B cell (primary cell): ENCODE data around the gene NEK5. TPM values are rescaled to one million over a fixed set of nuclear protein-coding genes. Genes with fewer than 3 reads are reported as not detected.
"Not testable (repeated sequence)": the region's sequence is repeated elsewhere in the genome, so short reads cannot be mapped to it uniquely, and the experiment has no call there.

Experiments used
- ATAC-seq: fragments of 200-7000 bp; cut with Tn5 transposase; one replicate; pipeline ENCODE4 v1.10.0; 2021; ENCODE audit warnings: low read depth, mild to moderate bottlenecking, moderate number of reproducible peaks, moderate library complexity
- CTCF ChIA-PET: fragments of 350-600 bp; sonication (Branson Sonifier 250); formaldehyde crosslinking; loops from one replicate; lab custom pipeline; 2021; ENCODE audit warnings: antibody characterized with exemption, inconsistent platforms; lab: Charles Lee
- POLR2A ChIA-PET: fragments of 350-600 bp; sonication (Branson Sonifier 250); formaldehyde crosslinking; loops from one replicate; lab custom pipeline; 2021; ENCODE audit warnings: antibody characterized with exemption; lab: Charles Lee
- DNase-seq: peaks from one replicate; pipeline ENCODE4 v3.0.0; 2013
- H2AFZ ChIP-seq: 2 replicates; pipeline ENCODE4 v1.6.1; 2012; ENCODE audit warnings: mild to moderate bottlenecking, low read depth, low read length; ENCODE audit not compliant: insufficient read depth, poor library complexity, severe bottlenecking
- H3K27ac ChIP-seq, 2 donors: 1 replicate in 1 of 2; 2 replicates in 1 of 2; pipeline ENCODE4 v1.5.1; 2012 to 2013; ENCODE audit warnings: low read length in 2 of 2, mild to moderate bottlenecking in 2 of 2, moderate library complexity in 1 of 2
- H3K27me3 ChIP-seq, 4 experiments: fragments of 200-600 bp in 1 of 4; sonication (generic) in 1 of 4; replicated peaks in 1 of 4; 1 replicate in 2 of 4; 2 replicates in 2 of 4; pipeline versions ENCODE4 v1.6.1 to v1.7.0; 2013 to 2016; ENCODE audit warnings: low read length in 3 of 4, mild to moderate bottlenecking in 2 of 4, mixed read lengths in 1 of 4, moderate library complexity in 1 of 4; ENCODE audit not compliant: insufficient read depth in 4 of 4, control insufficient read depth in 3 of 4; ENCODE audit errors: control extremely low read depth in 1 of 4
- H3K36me3 ChIP-seq, 2 experiments: replicated peaks in 1 of 2; 1 replicate in 1 of 2; 2 replicates in 1 of 2; pipeline versions ENCODE4 v1.6.1 to v1.7.1; 2013; ENCODE audit warnings: low read length in 1 of 2; ENCODE audit not compliant: insufficient read depth in 2 of 2, control insufficient read depth in 1 of 2; ENCODE audit errors: control extremely low read depth in 1 of 2, extremely low read depth in 1 of 2
- H3K4me1 ChIP-seq, 2 donors: fragments of 200-600 bp in 1 of 2; sonication (generic) in 1 of 2; 1 replicate in 1 of 2; 2 replicates in 1 of 2; pipeline versions ENCODE4 v1.5.1 to v1.6.1; 2013 to 2017; ENCODE audit warnings: low read length in 2 of 2; ENCODE audit not compliant: control insufficient read depth in 2 of 2, insufficient read depth in 2 of 2
- H3K4me2 ChIP-seq: replicated peaks from 2 replicates; pipeline ENCODE3; 2012; ENCODE audit warnings: mild to moderate bottlenecking, low read depth, low read length; ENCODE audit not compliant: poor library complexity, severe bottlenecking
- H3K4me3 ChIP-seq, 5 experiments: fragments of 200-600 bp in 1 of 5; sonication (generic) in 1 of 5; 1 replicate in 3 of 5; 2 replicates in 2 of 5; pipeline versions ENCODE4 v1.5.1 to v1.7.0; 2011 to 2016; ENCODE audit warnings: low read length in 4 of 5, mild to moderate bottlenecking in 4 of 5, low read depth in 2 of 5, control low read depth in 1 of 5, moderate library complexity in 1 of 5; ENCODE audit not compliant: insufficient read depth in 1 of 5; ENCODE audit errors: control extremely low read depth in 1 of 5, extremely low read depth in 1 of 5
- H3K79me2 ChIP-seq: fragments of 200-600 bp; sonication (generic); one replicate; pipeline ENCODE4 v1.6.0; 2016; ENCODE audit warnings: low read length; ENCODE audit not compliant: control insufficient read depth, insufficient read depth
- H3K9ac ChIP-seq: fragments of 200-600 bp; sonication (generic); 2 replicates; pipeline ENCODE4 v1.6.1; 2017; ENCODE audit warnings: mild to moderate bottlenecking, low read length, moderate library complexity
- H3K9me3 ChIP-seq, 3 donors: one replicate each; pipeline versions ENCODE4 v1.6.1 to v1.7.1; 2013; ENCODE audit warnings: low read length in 2 of 3; ENCODE audit not compliant: control insufficient read depth in 2 of 3, insufficient read depth in 1 of 3; ENCODE audit errors: control extremely low read depth in 1 of 3
- H4K20me1 ChIP-seq: 2 replicates; pipeline ENCODE4 v1.6.0; 2012; ENCODE audit warnings: mild to moderate bottlenecking, low read length; ENCODE audit not compliant: insufficient read depth, control insufficient read depth, poor library complexity, severe bottlenecking
- H3K27ac Mint-ChIP-seq: one replicate; pipeline ENCODE4 v1.8.0; 2021; ENCODE audit warnings: mixed read lengths
- H3K27me3 Mint-ChIP-seq: one replicate; pipeline ENCODE4 v1.8.0; 2021; ENCODE audit warnings: mixed read lengths
- H3K4me1 Mint-ChIP-seq: one replicate; pipeline ENCODE4 v1.8.0; 2021; ENCODE audit warnings: mixed read lengths
- H3K4me3 Mint-ChIP-seq: one replicate; pipeline ENCODE4 v1.8.0; 2021; ENCODE audit warnings: mixed read lengths
- H3K9me3 Mint-ChIP-seq: one replicate; pipeline ENCODE4 v1.8.0; 2022; ENCODE audit warnings: mixed read lengths; ENCODE audit not compliant: insufficient read depth
- CTCF ChIP-seq: fragments of 200-600 bp; IDR thresholded peaks from one replicate; pipeline ENCODE4 v1.8.0; 2022; ENCODE audit warnings: antibody characterized with exemption, mild to moderate bottlenecking
- EZH2 ChIP-seq: IDR thresholded peaks from 2 replicates; pipeline ENCODE4 v1.6.1; 2012; ENCODE audit warnings: borderline replicate concordance, low read depth, mild to moderate bottlenecking, moderate library complexity, low read length; ENCODE audit not compliant: insufficient read depth, poor library complexity, severe bottlenecking
- WGBS: methylation state at CpG from one replicate; pipeline ENCODE4 v1.1.5; 2013; ENCODE audit warnings: missing lambda C conversion rate; ENCODE audit not compliant: insufficient coverage; 5-methylcytosine and 5-hydroxymethylcytosine counted together
- intact Hi-C: fragments of 100-400 bp; cut with micrococcal nuclease; formaldehyde crosslinking; loops from one replicate; pipeline ENCODE4 v1.10.0; 2022
- polyA plus RNA-seq: library from polyadenylated mRNA; depleted of rRNA; stranded (reverse); fragments of >200 nt; gene quantifications from 2 replicates; pipeline ENCODE4 v1.2.3, GENCODE V29; 2012
- total RNA-seq, 2 donors: library from RNA; stranded (reverse); fragments of 120-200 nt in 1 of 2; gene quantifications; 1 replicate in 1 of 2; 2 replicates in 1 of 2; pipeline versions ENCODE4 v1.2.3 to v1.2.4, GENCODE V29; 2013 to 2022

Gene NEK5
- total and polyA plus RNA-seq, 2 donors (not counting 1 experiment from before 2014, with no cell fraction given): not detected

- no peaks in the 10 kb centered on the region for H3K79me2 ChIP-seq
- no peak overlapping the region for H3K9ac ChIP-seq
- H3K36me3 ChIP-seq: no peaks in the 10 kb centered on the region
- Mint-ChIP-seq H3K4me1 (no peaks in the 10 kb centered on the region), H3K27me3 (peaks cover 11% of the 10 kb centered on the region), H3K4me3 (no peak overlapping the region), H3K9me3 (no peaks in the 10 kb centered on the region), H3K27ac (no peak overlapping the region)
- ChIA-PET POLR2A (no interaction called here), CTCF (no interaction called here)
- H3K4me2 ChIP-seq: no peak overlapping the region
- 89% methylated on average over 4 of the region's 5 CpGs for WGBS
- no peak overlapping the region for H2AFZ ChIP-seq
- H3K27me3 ChIP-seq: peaks cover 0 to 3% (median 0%) of the 10 kb centered on the region in 4 experiments
- no peaks in the 10 kb centered on the region for H3K9me3 ChIP-seq
- no peak for ATAC-seq
- H3K4me3 ChIP-seq: no peak overlapping the region
- H4K20me1 ChIP-seq: no peaks in the 10 kb centered on the region
- H3K27ac ChIP-seq: no peak overlapping the region
- intact Hi-C loops: no loop called here
- TF ChIP-seq CTCF: no peak
- TF ChIP-seq EZH2: no peak
- no peaks in the 10 kb centered on the region for H3K4me1 ChIP-seq
- no peak for DNase-seq
Observed at GRCh38 chr13:52103386-52103785, 25.5 kb downstream of the NEK5 start.

DNA sequence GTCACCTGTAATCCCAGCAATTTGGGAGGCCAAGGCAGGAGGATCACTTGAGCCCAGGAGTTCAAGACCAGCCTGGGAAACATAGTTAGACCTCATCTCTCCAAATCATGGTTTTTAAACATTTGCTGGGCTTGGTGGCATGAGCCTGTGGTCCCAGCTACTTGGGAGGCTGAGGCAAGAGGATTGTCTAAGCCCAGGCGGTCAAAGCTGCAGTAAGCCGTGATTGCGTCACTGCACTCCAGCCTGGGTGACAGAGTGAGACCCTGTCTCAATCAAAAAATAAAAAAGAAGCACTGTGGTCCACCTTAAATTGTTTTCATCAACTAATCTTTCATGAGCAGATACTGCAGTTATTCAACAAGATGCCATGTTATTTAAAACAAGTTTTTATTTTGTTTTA lies 26.4 kb downstream of the NEK5 start:
- H3K27me3 ChIP-seq, H3K36me3 ChIP-seq, DNase-seq, H3K79me2 ChIP-seq, H3K4me1 Mint-ChIP-seq, H3K9me3 ChIP-seq, ATAC-seq, H3K4me3 Mint-ChIP-seq, H3K4me2 ChIP-seq, H3K27ac Mint-ChIP-seq, intact Hi-C loops, POLR2A ChIA-PET, H3K9ac ChIP-seq, CTCF ChIA-PET, H2AFZ ChIP-seq, H4K20me1 ChIP-seq, H3K4me3 ChIP-seq, H3K9me3 Mint-ChIP-seq, H3K27ac ChIP-seq, H3K4me1 ChIP-seq: not testable (repeated sequence)
- H3K27me3 Mint-ChIP-seq: peaks cover 11% of the 10 kb centered on the region
- WGBS: 100% methylated on average over 3 of the region's 3 CpGs
